Transverse colon (tissue), 4 donors: ENCODE data around the gene TDRKH. TPM values are rescaled to one million over a fixed set of nuclear protein-coding genes. Genes with fewer than 3 reads are reported as not detected.

Experiments used
- DNase-seq: peaks from one replicate; pipeline ENCODE4 v3.0.0-alpha.2; 2019
- H3K27ac ChIP-seq, 4 donors: fragments of 200-600 bp; sonication (generic); 2 replicates each; pipeline ENCODE4 v1.5.1; 2016 to 2018; ENCODE audit warnings: inconsistent platforms in 4 of 4
- H3K27me3 ChIP-seq: fragments of 200-600 bp; sonication (generic); 2 replicates; pipeline ENCODE4 v1.5.1; 2017; ENCODE audit warnings: inconsistent platforms
- H3K36me3 ChIP-seq, 4 donors: fragments of 200-600 bp; sonication (generic); 2 replicates each; pipeline ENCODE4 v1.5.1; 2017 to 2019; ENCODE audit warnings: inconsistent platforms in 4 of 4
- H3K4me1 ChIP-seq, 4 donors: fragments of 200-600 bp; sonication (generic); 2 replicates each; pipeline ENCODE4 v1.5.1; 2017 to 2020; ENCODE audit warnings: inconsistent platforms in 4 of 4
- H3K4me3 ChIP-seq, 4 donors: fragments of 200-600 bp; sonication (generic); 1 replicate in 1 of 4; 2 replicates in 3 of 4; pipeline versions ENCODE4 v1.5.1 to v1.6.1; 2017 to 2019; ENCODE audit warnings: inconsistent platforms in 4 of 4
- H3K9me3 ChIP-seq, 2 donors: fragments of 200-600 bp; sonication (generic); 2 replicates each; pipeline ENCODE4 v1.5.1; 2017 to 2019; ENCODE audit warnings: inconsistent platforms in 2 of 2
- EP300 ChIP-seq: sonication (generic); formaldehyde crosslinking; IDR thresholded peaks from one replicate; pipeline ENCODE4 v1.6.1; 2017; ENCODE audit warnings: antibody characterized with exemption, low read depth
- POLR2A ChIP-seq: fragments of 450-650 bp; IDR thresholded peaks from one replicate; pipeline ENCODE4 v1.6.1; 2016; ENCODE audit warnings: antibody characterized with exemption, mild to moderate bottlenecking, moderate library complexity
- POLR2AphosphoS5 ChIP-seq, 3 donors: sonication (generic); formaldehyde crosslinking; IDR thresholded peaks; one replicate each; pipeline ENCODE4 v1.6.1; 2016; ENCODE audit warnings: antibody characterized with exemption in 3 of 3
- whole genome bisulfite sequencing, 2 donors: methylation state at CpG; one replicate each; pipeline ENCODE4 v1.1.5; 2018; ENCODE audit warnings: low coverage in 1 of 2; 5-methylcytosine and 5-hydroxymethylcytosine counted together
- in situ Hi-C, 4 donors: fragments of 200-750 bp; cut with MboI; loops; one replicate each; pipeline versions ENCODE4 v1.15.0 to v1.15.1; 2017; ENCODE audit warnings: low sequenced_read_pairs in 3 of 4, low pct_ligation_motif_present in 1 of 4, low pct_unique_long_range_greater_than_20kb in 1 of 4
- intact Hi-C: fragments of 100-400 bp; cut with DNase I; formaldehyde crosslinking; loops from one replicate; pipeline ENCODE4 v1.15.1; 2023; ENCODE audit warnings: low total_unique reads
- total RNA-seq, 4 donors: library from RNA; depleted of rRNA; stranded (reverse); fragments of >200 nt; gene quantifications; one replicate each; pipeline ENCODE4 v1.1.0, GENCODE V29; 2016
- TF ChIP-seq, protein P1 (sequence below), 5 experiments: fragments of 200-600 bp in 3 of 5; fragments of 450-650 bp in 2 of 5; sonication (generic) in 3 of 5; IDR thresholded peaks; 1 replicate in 2 of 5; 2 replicates in 3 of 5; pipeline ENCODE4 v1.5.1; 2016 to 2017; ENCODE audit warnings: antibody characterized with exemption in 5 of 5, inconsistent platforms in 3 of 5, mild to moderate bottlenecking in 2 of 5, moderate library complexity in 1 of 5

TDRKH gene
- total RNA-seq, 4 donors from 2014 or later: 0.80 to 5.4 (median 4.0) TPM

DNA sequence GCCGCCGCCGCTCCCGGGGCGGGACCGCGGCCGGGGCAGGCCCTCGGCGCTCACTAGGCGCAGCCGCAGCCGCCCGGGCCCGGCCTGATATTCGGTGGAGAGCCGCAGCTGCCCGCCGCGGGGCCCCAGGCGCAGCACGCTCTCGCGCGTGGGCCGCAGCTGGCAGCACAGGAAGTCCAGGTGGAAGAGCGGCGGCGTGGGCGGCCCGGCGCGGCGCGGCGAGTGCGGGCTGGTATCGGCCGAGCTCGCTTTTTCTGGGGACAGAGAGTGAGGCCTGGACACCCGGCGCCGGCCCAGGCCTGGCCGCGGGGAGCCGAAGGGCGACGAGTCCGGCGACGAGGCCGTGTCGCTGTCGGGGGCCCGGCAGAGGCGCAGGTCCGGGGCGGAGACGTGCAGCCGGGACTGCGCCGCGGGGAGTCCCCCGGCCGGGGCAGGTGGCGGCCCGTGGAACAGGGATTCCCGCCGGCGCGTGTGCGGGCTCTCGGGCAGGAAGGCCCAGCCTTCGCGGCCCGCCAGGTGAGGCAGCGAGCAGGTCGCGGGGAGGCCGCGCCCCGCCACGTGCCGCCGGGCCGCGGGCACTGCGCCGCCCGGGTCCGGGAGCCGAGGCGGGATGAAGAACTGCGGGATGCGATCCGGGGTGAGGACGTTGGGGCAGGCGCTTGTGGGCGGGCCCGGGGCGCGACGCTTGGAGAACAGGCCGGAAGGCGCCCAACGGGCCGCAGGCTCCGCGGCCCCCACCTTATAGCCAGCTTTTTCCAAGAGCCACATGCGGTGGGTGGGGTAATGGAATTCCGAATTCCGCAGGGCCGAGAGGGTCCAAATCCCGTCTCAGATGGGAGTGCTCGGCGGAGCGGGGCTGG, 48.2 kb upstream of the TDRKH start:
- H3K4me3 ChIP-seq: peak overlapping the region in 3 of 4 donors; percentile 14 to 54 (median 34)
- no peaks in the 10 kb centered on the region for H3K9me3 ChIP-seq
- TF ChIP-seq, protein P1, sequence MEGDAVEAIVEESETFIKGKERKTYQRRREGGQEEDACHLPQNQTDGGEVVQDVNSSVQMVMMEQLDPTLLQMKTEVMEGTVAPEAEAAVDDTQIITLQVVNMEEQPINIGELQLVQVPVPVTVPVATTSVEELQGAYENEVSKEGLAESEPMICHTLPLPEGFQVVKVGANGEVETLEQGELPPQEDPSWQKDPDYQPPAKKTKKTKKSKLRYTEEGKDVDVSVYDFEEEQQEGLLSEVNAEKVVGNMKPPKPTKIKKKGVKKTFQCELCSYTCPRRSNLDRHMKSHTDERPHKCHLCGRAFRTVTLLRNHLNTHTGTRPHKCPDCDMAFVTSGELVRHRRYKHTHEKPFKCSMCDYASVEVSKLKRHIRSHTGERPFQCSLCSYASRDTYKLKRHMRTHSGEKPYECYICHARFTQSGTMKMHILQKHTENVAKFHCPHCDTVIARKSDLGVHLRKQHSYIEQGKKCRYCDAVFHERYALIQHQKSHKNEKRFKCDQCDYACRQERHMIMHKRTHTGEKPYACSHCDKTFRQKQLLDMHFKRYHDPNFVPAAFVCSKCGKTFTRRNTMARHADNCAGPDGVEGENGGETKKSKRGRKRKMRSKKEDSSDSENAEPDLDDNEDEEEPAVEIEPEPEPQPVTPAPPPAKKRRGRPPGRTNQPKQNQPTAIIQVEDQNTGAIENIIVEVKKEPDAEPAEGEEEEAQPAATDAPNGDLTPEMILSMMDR (IDR thresholded peaks at IDR 0.05): no peak
- TF ChIP-seq POLR2AphosphoS5 (IDR thresholded peaks at IDR 0.05) (no peak), POLR2A (no peak), EP300 (no peak)
- in situ Hi-C loops (no loop called here), intact Hi-C loops (no loop called here)
- no peaks in the 10 kb centered on the region for H3K36me3 ChIP-seq
- peak overlapping the region; percentile 80 to 91 (median 89) for H3K27ac ChIP-seq
- 53% methylated on average over 70 of the region's 117 CpGs; no CpG with 5 or more reads in 1 of the 2 donors for WGBS, 2 donors
- peaks cover 40% of the 10 kb centered on the region for H3K27me3 ChIP-seq
- H3K4me1 ChIP-seq: peaks cover 3 to 49% (median 26%) of the 10 kb centered on the region in 4 donors
- no peak for DNase-seq

DNA sequence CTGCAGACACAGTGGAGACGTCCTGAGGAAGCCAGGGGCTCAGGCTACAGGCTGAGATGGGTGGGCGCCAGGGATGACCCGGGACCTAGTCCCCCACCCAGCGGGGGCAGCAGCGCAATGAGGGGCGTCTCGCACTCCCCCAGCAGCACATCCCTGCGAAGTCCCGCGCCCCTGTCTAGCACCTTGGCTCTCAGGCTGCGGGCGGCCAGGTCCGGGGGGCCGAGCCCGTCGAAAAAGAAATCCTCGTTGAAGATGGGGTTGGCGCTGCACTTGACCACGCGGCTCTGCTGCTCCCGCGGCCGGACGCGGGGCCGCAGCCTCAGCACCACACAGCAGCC, 47.6 kb upstream of the TDRKH start:
- in situ Hi-C loops: no loop called here
- no peaks in the 10 kb centered on the region for H3K9me3 ChIP-seq
- H3K36me3 ChIP-seq: no peaks in the 10 kb centered on the region
- H3K27me3 ChIP-seq: peaks cover 40% of the 10 kb centered on the region
- TF ChIP-seq, protein P1 (IDR thresholded peaks at IDR 0.05): no peak
- TF ChIP-seq POLR2A (no peak), EP300 (no peak), POLR2AphosphoS5 (IDR thresholded peaks at IDR 0.05) (no peak)
- peak overlapping the region in 3 of 4 donors; percentile 14 to 54 (median 34) for H3K4me3 ChIP-seq
- no peak for DNase-seq
- intact Hi-C loops: no loop called here
- peak overlapping the region in 3 of 4 donors; percentile 65 to 91 (median 65) for H3K27ac ChIP-seq
- H3K4me1 ChIP-seq: peaks cover 3 to 55% (median 30%) of the 10 kb centered on the region in 4 donors
- 60% methylated on average over 25 of the region's 26 CpGs; no CpG with 5 or more reads in 1 of the 2 donors for WGBS, 2 donors

DNA sequence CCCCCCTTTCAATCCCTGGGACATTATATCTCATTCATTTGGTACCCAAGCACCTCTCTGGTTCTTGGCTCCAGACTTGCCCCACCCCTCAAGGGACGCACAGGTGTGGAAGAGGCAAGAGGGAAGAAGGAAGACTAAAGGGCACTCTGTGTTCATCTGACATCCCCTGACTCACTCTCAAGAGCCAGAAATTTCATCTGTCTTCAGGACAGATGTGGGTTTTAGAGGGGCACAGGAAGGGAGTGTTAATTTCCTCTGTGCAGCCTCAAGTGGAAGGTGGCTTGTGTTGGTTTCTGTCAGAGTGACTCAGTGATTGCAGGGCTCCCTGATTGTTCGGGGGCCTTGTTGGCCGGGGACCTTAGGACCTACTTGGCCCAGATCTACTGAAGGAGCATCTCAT, 46.9 kb upstream of the TDRKH start:
- TF ChIP-seq EP300 (no peak), POLR2A (no peak), POLR2AphosphoS5 (IDR thresholded peaks at IDR 0.05) (no peak)
- TF ChIP-seq, protein P1 (IDR thresholded peaks at IDR 0.05): no peak
- H3K27ac ChIP-seq: peak overlapping the region; percentile 63 to 91 (median 65)
- intact Hi-C loops (no loop called here), in situ Hi-C loops (no loop called here)
- H3K4me1 ChIP-seq: peaks cover 9 to 61% (median 36%) of the 10 kb centered on the region in 4 donors
- no peaks in the 10 kb centered on the region for H3K9me3 ChIP-seq
- no peak for DNase-seq
- WGBS, 2 donors: 34 to 50% methylated on average over 2 to 3 of the region's 3 CpGs
- peaks cover 40% of the 10 kb centered on the region for H3K27me3 ChIP-seq
- no peaks in the 10 kb centered on the region for H3K36me3 ChIP-seq
- H3K4me3 ChIP-seq: no peak overlapping the region

DNA sequence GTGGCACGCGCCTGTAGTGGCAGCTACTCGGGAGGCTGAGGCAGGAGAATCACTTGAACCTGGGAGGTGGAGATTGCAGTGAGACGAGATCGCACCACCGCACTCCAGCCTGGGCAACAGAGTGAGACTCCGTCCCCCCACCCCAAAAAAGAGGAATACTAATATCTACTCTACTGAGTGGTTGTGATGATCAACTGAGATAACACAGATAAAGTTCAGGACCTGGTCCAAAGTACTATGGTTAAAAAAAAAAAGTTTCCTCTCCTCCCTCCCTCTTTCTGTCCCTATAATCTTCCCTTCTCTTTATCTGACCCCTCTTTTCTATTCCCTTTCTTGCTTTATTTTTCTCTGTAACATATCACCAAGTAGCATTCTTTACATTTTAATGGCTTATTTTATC, 45.3 kb upstream of the TDRKH start:
- no peak for DNase-seq
- H3K27ac ChIP-seq: peak overlapping the region in 1 of 4 donors; percentile 65
- TF ChIP-seq, protein P1 (IDR thresholded peaks at IDR 0.05): no peak
- TF ChIP-seq EP300: no peak
- no peaks in the 10 kb centered on the region for H3K36me3 ChIP-seq
- 96 to 100% methylated on average over 3 to 7 of the region's 7 CpGs for WGBS, 2 donors
- H3K27me3 ChIP-seq: peaks cover 36% of the 10 kb centered on the region
- no peak overlapping the region for H3K4me3 ChIP-seq
- H3K4me1 ChIP-seq: peaks cover 12 to 63% (median 45%) of the 10 kb centered on the region in 4 donors
- intact Hi-C loops (no loop called here), in situ Hi-C loops (no loop called here)
- no peaks in the 10 kb centered on the region for H3K9me3 ChIP-seq
